Breast epithelium (tissue), 3 donors: Measurements from ENCODE around the gene LDLRAD4.

Experiments used
- POLR2A ChIP-seq: fragments of 450-650 bp; IDR thresholded peaks from one replicate; pipeline ENCODE4 v1.6.1; 2016; ENCODE audit warnings: antibody characterized with exemption, mild to moderate bottlenecking, moderate library complexity
- POLR2AphosphoS5 ChIP-seq, 3 donors: sonication (generic); formaldehyde crosslinking; IDR thresholded peaks; one replicate each; pipeline ENCODE4 v1.6.1; 2017; ENCODE audit warnings: antibody characterized with exemption in 3 of 3
- TF ChIP-seq, protein P1 (sequence below), 3 donors: fragments of 450-650 bp; IDR thresholded peaks; one replicate each; pipeline ENCODE4 v1.5.1; 2016 to 2017; ENCODE audit warnings: antibody characterized with exemption in 3 of 3, mild to moderate bottlenecking in 3 of 3, moderate library complexity in 3 of 3

GRCh38 chr18:13513481-13513880, 294.9 kb downstream of the LDLRAD4 start:
- TF ChIP-seq, protein P1, sequence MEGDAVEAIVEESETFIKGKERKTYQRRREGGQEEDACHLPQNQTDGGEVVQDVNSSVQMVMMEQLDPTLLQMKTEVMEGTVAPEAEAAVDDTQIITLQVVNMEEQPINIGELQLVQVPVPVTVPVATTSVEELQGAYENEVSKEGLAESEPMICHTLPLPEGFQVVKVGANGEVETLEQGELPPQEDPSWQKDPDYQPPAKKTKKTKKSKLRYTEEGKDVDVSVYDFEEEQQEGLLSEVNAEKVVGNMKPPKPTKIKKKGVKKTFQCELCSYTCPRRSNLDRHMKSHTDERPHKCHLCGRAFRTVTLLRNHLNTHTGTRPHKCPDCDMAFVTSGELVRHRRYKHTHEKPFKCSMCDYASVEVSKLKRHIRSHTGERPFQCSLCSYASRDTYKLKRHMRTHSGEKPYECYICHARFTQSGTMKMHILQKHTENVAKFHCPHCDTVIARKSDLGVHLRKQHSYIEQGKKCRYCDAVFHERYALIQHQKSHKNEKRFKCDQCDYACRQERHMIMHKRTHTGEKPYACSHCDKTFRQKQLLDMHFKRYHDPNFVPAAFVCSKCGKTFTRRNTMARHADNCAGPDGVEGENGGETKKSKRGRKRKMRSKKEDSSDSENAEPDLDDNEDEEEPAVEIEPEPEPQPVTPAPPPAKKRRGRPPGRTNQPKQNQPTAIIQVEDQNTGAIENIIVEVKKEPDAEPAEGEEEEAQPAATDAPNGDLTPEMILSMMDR (IDR thresholded peaks at IDR 0.05), result no peak
- no peak for TF ChIP-seq POLR2A
- TF ChIP-seq POLR2AphosphoS5 (IDR thresholded peaks at IDR 0.05), result no peak
